Testis (tissue), 2 donors: Measurements from ENCODE around the gene ADRM1.

Experiments
- POLR2A ChIP-seq: fragments of 450-650 bp; IDR thresholded peaks from one replicate; pipeline ENCODE4 v1.6.1; 2017; ENCODE audit warnings: antibody characterized with exemption, mild to moderate bottlenecking, moderate library complexity
- TF ChIP-seq, protein P1 (sequence below), 3 experiments: fragments of 450-650 bp in 2 of 3; fragments of 200-600 bp in 1 of 3; sonication (generic) in 1 of 3; IDR thresholded peaks; one replicate each; pipeline ENCODE4 v1.5.1; 2016 to 2019; ENCODE audit warnings: antibody characterized with exemption in 3 of 3, mild to moderate bottlenecking in 2 of 3, moderate library complexity in 1 of 3

- TF ChIP-seq, protein P1, sequence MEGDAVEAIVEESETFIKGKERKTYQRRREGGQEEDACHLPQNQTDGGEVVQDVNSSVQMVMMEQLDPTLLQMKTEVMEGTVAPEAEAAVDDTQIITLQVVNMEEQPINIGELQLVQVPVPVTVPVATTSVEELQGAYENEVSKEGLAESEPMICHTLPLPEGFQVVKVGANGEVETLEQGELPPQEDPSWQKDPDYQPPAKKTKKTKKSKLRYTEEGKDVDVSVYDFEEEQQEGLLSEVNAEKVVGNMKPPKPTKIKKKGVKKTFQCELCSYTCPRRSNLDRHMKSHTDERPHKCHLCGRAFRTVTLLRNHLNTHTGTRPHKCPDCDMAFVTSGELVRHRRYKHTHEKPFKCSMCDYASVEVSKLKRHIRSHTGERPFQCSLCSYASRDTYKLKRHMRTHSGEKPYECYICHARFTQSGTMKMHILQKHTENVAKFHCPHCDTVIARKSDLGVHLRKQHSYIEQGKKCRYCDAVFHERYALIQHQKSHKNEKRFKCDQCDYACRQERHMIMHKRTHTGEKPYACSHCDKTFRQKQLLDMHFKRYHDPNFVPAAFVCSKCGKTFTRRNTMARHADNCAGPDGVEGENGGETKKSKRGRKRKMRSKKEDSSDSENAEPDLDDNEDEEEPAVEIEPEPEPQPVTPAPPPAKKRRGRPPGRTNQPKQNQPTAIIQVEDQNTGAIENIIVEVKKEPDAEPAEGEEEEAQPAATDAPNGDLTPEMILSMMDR (IDR thresholded peaks at IDR 0.05): no peak
- TF ChIP-seq POLR2A: no peak
Observed at GRCh38 chr20:62286493-62287064, 16.2 kb upstream of the ADRM1 start.
